Duodenal mucosa (tissue), 2 donors: ENCODE measurements around the gene BTNL2.
A peak's percentile ranks its signal among the peaks of the same experiment; 100 is the strongest.
"Not testable (repeated sequence)": the region's sequence is repeated elsewhere in the genome, so short reads cannot be mapped to it uniquely, and the experiment has no call there.

ENCODE experiments used
- H3K27ac ChIP-seq: one replicate; pipeline ENCODE4 v1.7.0; 2013; ENCODE audit warnings: low read depth, low read length
- H3K27me3 ChIP-seq, 2 donors: one replicate each; pipeline ENCODE4 v1.7.0; 2013; ENCODE audit warnings: low read length in 2 of 2, control low read depth in 1 of 2; ENCODE audit not compliant: insufficient read depth in 2 of 2, control insufficient read depth in 1 of 2
- H3K36me3 ChIP-seq, 2 donors: one replicate each; pipeline ENCODE4 v1.7.0; 2013; ENCODE audit warnings: low read length in 2 of 2, control low read depth in 1 of 2; ENCODE audit not compliant: insufficient read depth in 2 of 2, control insufficient read depth in 1 of 2
- H3K4me1 ChIP-seq, 2 donors: one replicate each; pipeline ENCODE4 v1.7.0; 2013; ENCODE audit warnings: low read length in 2 of 2, control low read depth in 1 of 2; ENCODE audit not compliant: insufficient read depth in 2 of 2, control insufficient read depth in 1 of 2
- H3K4me3 ChIP-seq, 2 donors: one replicate each; pipeline ENCODE4 v1.7.0; 2013; ENCODE audit warnings: low read length in 2 of 2, low read depth in 1 of 2
- H3K9ac ChIP-seq, 2 donors: one replicate each; pipeline ENCODE4 v1.7.0; 2013; ENCODE audit warnings: low read length in 2 of 2, low read depth in 1 of 2
- H3K9me3 ChIP-seq, 2 donors: one replicate each; pipeline ENCODE4 v1.7.0; 2013; ENCODE audit warnings: low read length in 2 of 2, control low read depth in 1 of 2; ENCODE audit not compliant: control insufficient read depth in 1 of 2

Gene BTNL2

GRCh38 chr6:32436995-32437836 is 30.2 kb upstream of the BTNL2 start:
- Histone ChIP-seq H3K9ac (no peak overlapping the region), H3K27me3 (no peaks in the 10 kb centered on the region), H3K4me1 (peaks cover 0 to 11% of the 10 kb centered on the region in 2 donors), H3K9me3 (no peaks in the 10 kb centered on the region), H3K27ac (peak overlapping the region; percentile 23), H3K36me3 (peaks cover 0 to 1% of the 10 kb centered on the region in 2 donors), H3K4me3 (no peak overlapping the region)

- Histone ChIP-seq H3K27me3 (no peaks in the 10 kb centered on the region), H3K27ac (no peak overlapping the region), H3K4me1 (peaks cover 0 to 7% of the 10 kb centered on the region in 2 donors), H3K4me3 (no peak overlapping the region), H3K9me3 (no peaks in the 10 kb centered on the region), H3K36me3 (no peaks in the 10 kb centered on the region), H3K9ac (no peak overlapping the region)
Observed at GRCh38 chr6:32436186-32436585, 29.2 kb upstream of the BTNL2 start.

GRCh38 chr6:32433950-32434349 is 27.0 kb upstream of the BTNL2 start:
- H3K9ac ChIP-seq, H3K27ac ChIP-seq, H3K4me3 ChIP-seq, H3K27me3 ChIP-seq, H3K4me1 ChIP-seq, H3K36me3 ChIP-seq, H3K9me3 ChIP-seq: not testable (repeated sequence)

- Histone ChIP-seq H3K27me3 (no peaks in the 10 kb centered on the region), H3K36me3 (no peaks in the 10 kb centered on the region), H3K27ac (no peak overlapping the region), H3K9ac (no peak overlapping the region), H3K4me1 (no peaks in the 10 kb centered on the region), H3K4me3 (no peak overlapping the region), H3K9me3 (no peaks in the 10 kb centered on the region)
Observed at GRCh38 chr6:32432050-32432450, 25.1 kb upstream of the BTNL2 start.

GRCh38 chr6:32431142-32431541 is 24.2 kb upstream of the BTNL2 start:
- Histone ChIP-seq H3K9me3 (no peaks in the 10 kb centered on the region), H3K4me1 (no peaks in the 10 kb centered on the region), H3K27ac (no peak overlapping the region)

GRCh38 chr6:32430179-32430578 is 23.2 kb upstream of the BTNL2 start:
- Histone ChIP-seq H3K27ac (no peak overlapping the region), H3K9me3 (no peaks in the 10 kb centered on the region), H3K4me1 (no peaks in the 10 kb centered on the region), H3K36me3 (no peaks in the 10 kb centered on the region), H3K9ac (no peak overlapping the region), H3K27me3 (no peaks in the 10 kb centered on the region), H3K4me3 (no peak overlapping the region)

More at GRCh38 chr6:32431142-32431541, 24.2 kb upstream of the BTNL2 start:
- Histone ChIP-seq H3K27me3 (no peaks in the 10 kb centered on the region), H3K4me3 (no peak overlapping the region), H3K36me3 (no peaks in the 10 kb centered on the region), H3K9ac (no peak overlapping the region)

GRCh38 chr6:32427934-32428474 is 21.0 kb upstream of the BTNL2 start:
- Histone ChIP-seq H3K27ac (no peak overlapping the region), H3K27me3 (no peaks in the 10 kb centered on the region), H3K9ac (no peak overlapping the region), H3K36me3 (no peaks in the 10 kb centered on the region), H3K4me1 (no peaks in the 10 kb centered on the region), H3K4me3 (no peak overlapping the region), H3K9me3 (no peaks in the 10 kb centered on the region)

GRCh38 chr6:32427218-32427617 is 20.2 kb upstream of the BTNL2 start:
- H3K4me3 ChIP-seq, result no peak overlapping the region

GRCh38 chr6:32426338-32426737 is 19.4 kb upstream of the BTNL2 start:
- Histone ChIP-seq H3K27me3 (no peaks in the 10 kb centered on the region), H3K36me3 (no peaks in the 10 kb centered on the region), H3K4me1 (no peaks in the 10 kb centered on the region), H3K9me3 (no peaks in the 10 kb centered on the region), H3K4me3 (no peak overlapping the region), H3K27ac (no peak overlapping the region), H3K9ac (no peak overlapping the region)

More at GRCh38 chr6:32427218-32427617, 20.2 kb upstream of the BTNL2 start:
- no peaks in the 10 kb centered on the region for H3K36me3 ChIP-seq
- H3K4me1 ChIP-seq, result no peaks in the 10 kb centered on the region
- H3K27ac ChIP-seq, result no peak overlapping the region
- no peak overlapping the region for H3K9ac ChIP-seq
- H3K9me3 ChIP-seq, result no peaks in the 10 kb centered on the region
- no peaks in the 10 kb centered on the region for H3K27me3 ChIP-seq

- Histone ChIP-seq H3K9me3 (no peaks in the 10 kb centered on the region), H3K27ac (no peak overlapping the region), H3K9ac (no peak overlapping the region), H3K27me3 (peaks cover 4 to 10% of the 10 kb centered on the region in 2 donors), H3K36me3 (no peaks in the 10 kb centered on the region), H3K4me3 (no peak overlapping the region), H3K4me1 (no peaks in the 10 kb centered on the region)
Observed at GRCh38 chr6:32424589-32425300, 17.8 kb upstream of the BTNL2 start.
